HUES64 (cell line): ENCODE data around the gene MDH1B.
"Not testable (repeated sequence)": the region's sequence is repeated elsewhere in the genome, so short reads cannot be mapped to it uniquely, and the experiment has no call there.

Experiments
- H3K27ac ChIP-seq: 2 replicates; pipeline ENCODE4 v1.7.0; 2013; ENCODE audit warnings: low read depth, low read length, inconsistent platforms
- H3K27me3 ChIP-seq: 2 replicates; pipeline ENCODE4 v1.6.1; 2013; ENCODE audit warnings: mild to moderate bottlenecking, low read length; ENCODE audit not compliant: insufficient read depth
- H3K36me3 ChIP-seq: 2 replicates; pipeline ENCODE4 v1.6.1; 2013; ENCODE audit warnings: mild to moderate bottlenecking, low read length; ENCODE audit not compliant: insufficient read depth
- H3K4me1 ChIP-seq: 2 replicates; pipeline ENCODE4 v1.6.1; 2013; ENCODE audit warnings: mild to moderate bottlenecking, low read length, moderate library complexity; ENCODE audit not compliant: insufficient read depth
- H3K4me3 ChIP-seq: 2 replicates; pipeline ENCODE4 v1.5.1; 2013; ENCODE audit warnings: mild to moderate bottlenecking, low read length, moderate library complexity
- H3K9ac ChIP-seq: 2 replicates; pipeline ENCODE4 v1.6.1; 2013; ENCODE audit warnings: mild to moderate bottlenecking, low read depth, low read length
- H3K9me3 ChIP-seq: 2 replicates; pipeline ENCODE4 v1.6.1; 2013; ENCODE audit warnings: low read depth, low read length; ENCODE audit not compliant: insufficient read depth
- WGBS: fragments of 150-250, 120-280 bp; methylation state at CpG from one replicate; pipeline ENCODE4 v1.1.7; 2013; ENCODE audit warnings: missing lambda C conversion rate; 5-methylcytosine and 5-hydroxymethylcytosine counted together

The MDH1B gene

DNA sequence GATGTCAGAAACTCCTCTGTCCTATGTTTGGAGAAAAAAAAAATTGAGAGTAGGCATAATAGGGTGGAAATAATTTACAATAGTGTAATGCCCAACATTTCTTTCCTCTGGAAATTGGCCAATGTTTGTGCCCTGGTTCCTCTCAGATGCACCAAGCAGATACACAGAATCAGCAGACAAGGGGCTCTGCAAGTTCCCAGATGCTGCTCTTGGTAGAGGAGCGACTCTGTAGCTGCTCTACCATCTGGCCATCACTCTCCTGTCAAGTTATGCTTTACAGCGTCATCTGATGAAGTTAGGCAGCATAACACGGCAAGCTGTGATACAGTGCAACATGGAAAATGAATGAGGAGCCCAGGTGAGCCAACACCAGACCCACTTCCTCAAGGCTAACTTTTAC, 48.5 kb downstream of the MDH1B start:
- Histone ChIP-seq H3K9ac (no peak overlapping the region), H3K36me3 (no peaks in the 10 kb centered on the region), H3K27me3 (peaks cover 31% of the 10 kb centered on the region), H3K4me1 (peaks cover 5% of the 10 kb centered on the region; the same call in 1 of the 2 replicates), H3K4me3 (no peak overlapping the region), H3K9me3 (no peaks in the 10 kb centered on the region), H3K27ac (no peak overlapping the region)
- 90% methylated on average over 3 of the region's 3 CpGs for WGBS

DNA sequence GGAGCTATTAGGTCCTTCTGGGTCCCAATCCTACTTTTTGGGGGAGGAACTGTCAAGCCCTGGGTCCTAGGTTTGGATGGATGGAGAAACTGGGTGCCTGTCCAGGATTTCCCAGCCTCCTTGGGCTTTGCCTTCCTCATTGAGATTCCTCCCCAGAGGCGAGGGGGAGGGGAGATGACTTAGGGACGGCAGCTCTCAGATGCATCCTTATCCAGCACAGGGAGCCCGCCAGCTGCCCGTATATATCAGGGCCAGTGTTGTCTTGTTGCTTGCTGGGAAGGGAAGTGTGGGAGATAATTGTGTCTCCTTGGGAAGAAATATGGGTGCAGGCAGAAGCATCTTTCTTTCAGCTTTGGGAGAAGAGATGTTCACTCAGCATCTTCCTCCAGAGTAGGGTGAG, 49.9 kb downstream of the MDH1B start:
- not testable (repeated sequence) for H3K36me3 ChIP-seq, H3K9me3 ChIP-seq, H3K4me1 ChIP-seq, H3K9ac ChIP-seq, H3K4me3 ChIP-seq, H3K27ac ChIP-seq
- H3K27me3 ChIP-seq, result peaks cover 31% of the 10 kb centered on the region
- WGBS, result 60% methylated on average over 4 of the region's 4 CpGs

- Histone ChIP-seq H3K9ac (no peak overlapping the region), H3K36me3 (no peaks in the 10 kb centered on the region), H3K4me3 (no peak overlapping the region), H3K4me1 (peaks cover 5% of the 10 kb centered on the region; the same call in 1 of the 2 replicates), H3K9me3 (no peaks in the 10 kb centered on the region), H3K27me3 (peaks cover 31% of the 10 kb centered on the region), H3K27ac (no peak overlapping the region)
- WGBS, result 84% methylated on average over 4 of the region's 4 CpGs
Measured at GRCh38 chr2:206713746-206714145, 51.4 kb downstream of the MDH1B start.

DNA sequence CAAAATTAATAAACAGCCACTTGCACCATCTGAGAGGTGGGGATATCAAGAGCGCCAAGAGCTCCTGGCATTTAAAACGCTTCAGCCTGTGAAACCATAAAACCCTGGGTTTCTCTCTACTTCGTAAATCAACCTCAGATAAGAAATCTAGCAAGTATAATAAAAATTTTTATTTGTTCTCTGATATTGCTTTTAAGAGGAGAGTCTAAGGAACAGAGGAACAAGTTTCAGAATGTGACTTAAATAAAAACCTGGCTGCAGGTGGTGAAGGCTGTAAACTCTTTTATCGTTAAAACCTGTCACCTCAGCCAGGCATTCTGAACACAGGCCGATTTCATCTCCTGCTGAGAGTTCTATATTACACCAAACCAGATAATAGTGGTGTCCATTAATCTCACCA, 56.8 kb downstream of the MDH1B start:
- peaks cover 2% of the 10 kb centered on the region; the same call in 1 of the 2 replicates for H3K4me1 ChIP-seq
- H3K9me3 ChIP-seq, result no peaks in the 10 kb centered on the region
- no peaks in the 10 kb centered on the region for H3K27me3 ChIP-seq
- H3K27ac ChIP-seq, result no peak overlapping the region
- H3K9ac ChIP-seq, result no peak overlapping the region
- H3K4me3 ChIP-seq, result no peak overlapping the region
- H3K36me3 ChIP-seq, result no peaks in the 10 kb centered on the region
- WGBS, result 92% methylated on average over 4 of the region's 5 CpGs

DNA sequence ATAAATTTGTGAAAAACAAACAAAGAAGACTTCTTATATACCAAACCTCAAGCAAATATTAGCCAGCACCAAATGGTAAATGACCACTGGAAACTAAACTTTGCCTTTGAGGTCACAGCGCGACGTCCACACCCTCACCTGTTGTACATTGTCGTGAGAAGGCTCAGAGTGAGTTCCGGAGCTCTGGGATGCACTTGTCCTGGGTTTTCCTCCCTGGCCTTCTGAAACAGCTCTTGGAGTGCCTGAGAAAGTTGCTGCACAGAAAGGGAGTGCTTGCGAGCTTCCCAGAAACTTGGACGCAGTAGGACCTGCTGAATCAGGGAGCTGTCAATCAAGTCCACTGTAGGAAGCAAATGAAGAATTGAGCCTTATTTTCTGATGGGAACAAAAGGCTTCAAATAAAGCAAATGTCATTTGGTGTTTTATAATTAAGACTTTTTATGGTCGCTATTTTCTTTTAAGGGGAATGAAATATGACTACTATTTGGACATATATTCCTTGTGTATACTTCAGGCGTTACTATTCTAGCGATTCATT, 57.9 kb downstream of the MDH1B start:
- Histone ChIP-seq H3K27ac (no peak overlapping the region), H3K27me3 (no peaks in the 10 kb centered on the region), H3K9me3 (no peaks in the 10 kb centered on the region), H3K9ac (no peak overlapping the region), H3K36me3 (no peaks in the 10 kb centered on the region), H3K4me1 (no peaks in the 10 kb centered on the region), H3K4me3 (no peak overlapping the region)
- WGBS, result 92% methylated on average over 10 of the region's 10 CpGs

DNA sequence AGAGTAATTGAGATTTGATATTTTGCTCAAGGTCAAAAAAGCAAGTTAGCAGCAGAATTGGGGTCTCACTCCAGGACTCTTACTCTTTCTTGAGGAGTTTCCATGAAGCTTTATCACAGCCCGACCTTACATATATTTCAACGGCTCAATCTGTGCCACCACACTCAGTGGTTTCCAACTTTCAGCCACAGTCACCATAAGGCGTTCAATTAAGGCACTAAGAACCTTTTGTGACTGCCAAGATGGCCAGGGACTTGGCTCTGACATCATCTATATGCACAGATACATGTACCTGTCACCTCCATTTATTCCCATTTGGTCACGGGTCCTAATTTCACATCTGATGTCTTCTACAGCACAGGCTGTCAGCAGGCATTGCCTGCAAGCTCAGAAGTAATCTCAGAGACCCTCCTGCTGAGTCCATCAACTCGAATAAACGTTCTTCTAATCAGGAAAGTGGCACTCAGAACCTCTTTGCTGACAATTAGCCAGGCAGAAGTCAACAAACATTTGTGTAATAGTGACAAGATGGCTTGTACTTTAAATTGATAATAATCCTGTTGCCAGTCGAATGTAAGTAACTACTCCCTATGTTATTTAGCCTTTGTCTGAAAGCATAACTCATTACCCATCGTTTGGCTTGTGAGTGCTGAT, 63.0 kb downstream of the MDH1B start:
- no peaks in the 10 kb centered on the region for H3K27me3 ChIP-seq
- 88% methylated on average over 8 of the region's 8 CpGs for WGBS
- no peaks in the 10 kb centered on the region for H3K4me1 ChIP-seq
- no peak overlapping the region for H3K9ac ChIP-seq
- H3K4me3 ChIP-seq, result no peak overlapping the region
- H3K36me3 ChIP-seq, result no peaks in the 10 kb centered on the region
- no peak overlapping the region for H3K27ac ChIP-seq
- H3K9me3 ChIP-seq, result no peaks in the 10 kb centered on the region

GRCh38 chr2:206700156-206700555, 65.0 kb downstream of the MDH1B start:
- H3K36me3 ChIP-seq, result no peaks in the 10 kb centered on the region
- no peaks in the 10 kb centered on the region for H3K27me3 ChIP-seq
- 78% methylated on average over 8 of the region's 8 CpGs for WGBS
- no peak overlapping the region for H3K4me3 ChIP-seq
- no peaks in the 10 kb centered on the region for H3K9me3 ChIP-seq
- no peaks in the 10 kb centered on the region for H3K4me1 ChIP-seq
- no peak overlapping the region for H3K9ac ChIP-seq
- no peak overlapping the region for H3K27ac ChIP-seq

GRCh38 chr2:206698811-206699210, 66.3 kb downstream of the MDH1B start:
- no peak overlapping the region for H3K27ac ChIP-seq
- H3K36me3 ChIP-seq, result no peaks in the 10 kb centered on the region
- no peaks in the 10 kb centered on the region for H3K4me1 ChIP-seq
- H3K4me3 ChIP-seq, result no peak overlapping the region
- no peaks in the 10 kb centered on the region for H3K27me3 ChIP-seq
- 78% methylated on average over 3 of the region's 3 CpGs for WGBS
- H3K9me3 ChIP-seq, result no peaks in the 10 kb centered on the region
- H3K9ac ChIP-seq, result no peak overlapping the region

GRCh38 chr2:206696910-206697309, 68.2 kb downstream of the MDH1B start:
- no peak overlapping the region for H3K9ac ChIP-seq
- no peaks in the 10 kb centered on the region for H3K27me3 ChIP-seq
- H3K9me3 ChIP-seq, result no peaks in the 10 kb centered on the region
- H3K4me1 ChIP-seq, result no peaks in the 10 kb centered on the region
- H3K36me3 ChIP-seq, result no peaks in the 10 kb centered on the region
- no peak overlapping the region for H3K4me3 ChIP-seq
- H3K27ac ChIP-seq, result no peak overlapping the region

- Histone ChIP-seq H3K27ac (no peak overlapping the region), H3K9me3 (no peaks in the 10 kb centered on the region), H3K36me3 (no peaks in the 10 kb centered on the region), H3K4me1 (no peaks in the 10 kb centered on the region), H3K27me3 (no peaks in the 10 kb centered on the region), H3K9ac (no peak overlapping the region), H3K4me3 (no peak overlapping the region)
- WGBS, result 46% methylated on average over 5 of the region's 5 CpGs
Measured at GRCh38 chr2:206693399-206694137, 71.6 kb downstream of the MDH1B start.

GRCh38 chr2:206692971-206693370, 72.2 kb downstream of the MDH1B start:
- no peak overlapping the region for H3K27ac ChIP-seq
- no peaks in the 10 kb centered on the region for H3K9me3 ChIP-seq
- no peak overlapping the region for H3K4me3 ChIP-seq
- no peaks in the 10 kb centered on the region for H3K4me1 ChIP-seq
- H3K27me3 ChIP-seq, result no peaks in the 10 kb centered on the region
- 93% methylated on average over 7 of the region's 7 CpGs for WGBS
- no peaks in the 10 kb centered on the region for H3K36me3 ChIP-seq
- no peak overlapping the region for H3K9ac ChIP-seq
